Activated naive CD4-positive, alpha-beta T cell treated with anti-CD3 and anti-CD28 coated beads, Interleukin-2, amount 50 U/mL, for 72 hours (primary cell): ENCODE measurements around the gene ZNF346. TPM values are rescaled to one million over a fixed set of nuclear protein-coding genes. Genes with fewer than 3 reads are reported as not detected.

Source experiments
- ATAC-seq, 2 donors: fragments of 150-1000 bp; cut with Tn5 transposase; 2 replicates each; pipeline ENCODE4 v1.10.0; 2021; ENCODE audit warnings: mild to moderate bottlenecking in 2 of 2, moderate library complexity in 2 of 2
- DNase-seq, 2 donors: peaks; one replicate each; pipeline ENCODE4 v3.0.0; 2021 to 2022; ENCODE audit warnings: low spot score in 2 of 2
- H3K27ac Mint-ChIP-seq, 2 donors: one replicate each; pipeline ENCODE4 v1.8.0; 2022; ENCODE audit warnings: mild to moderate bottlenecking in 2 of 2, mixed read lengths in 2 of 2
- H3K36me3 Mint-ChIP-seq, 2 donors: one replicate each; pipeline ENCODE4 v1.8.0; 2022; ENCODE audit warnings: mixed read lengths in 2 of 2
- H3K9me3 Mint-ChIP-seq, 2 donors: one replicate each; pipeline ENCODE4 v1.8.0; 2022; ENCODE audit warnings: mixed read lengths in 2 of 2
- total RNA-seq, 2 donors: library from RNA; stranded (reverse); gene quantifications; one replicate each; pipeline ENCODE4 v1.2.3, GENCODE V29; 2022

The ZNF346 gene
- total RNA-seq, 2 donors from 2014 or later, result 20.7 to 24.3 TPM

GRCh38 chr5:177003649-177004048 is 18.8 kb upstream of the ZNF346 start:
- no peak for DNase-seq
- Mint-ChIP-seq H3K27ac (no peak overlapping the region), H3K9me3 (peaks cover 0 to 3% of the 10 kb centered on the region in 2 donors), H3K36me3 (peaks cover 8 to 13% of the 10 kb centered on the region in 2 donors)
- no peak for ATAC-seq

- no peaks in the 10 kb centered on the region for H3K9me3 Mint-ChIP-seq
- no peak for DNase-seq
- H3K36me3 Mint-ChIP-seq, result peaks cover 7 to 8% of the 10 kb centered on the region in 2 donors
- H3K27ac Mint-ChIP-seq, result peak overlapping the region in 1 of 2 donors; percentile 91
- no peak for ATAC-seq
These were observed 17.5 kb upstream of the ZNF346 start for GRCh38 chr5:177004961-177005360.

GRCh38 chr5:177005619-177006264 is 16.8 kb upstream of the ZNF346 start:
- Mint-ChIP-seq H3K9me3 (no peaks in the 10 kb centered on the region), H3K36me3 (peaks cover 7 to 8% of the 10 kb centered on the region in 2 donors), H3K27ac (peak overlapping the region; percentile 91 to 97)
- ATAC-seq (peak; percentile 37 to 53), DNase-seq (peak in 1 of 2 donors; percentile 52)

- H3K9me3 Mint-ChIP-seq, result no peaks in the 10 kb centered on the region
- H3K27ac Mint-ChIP-seq, result peak within 1 kb of the TSS; percentile 91 to 97
- ATAC-seq (peak; percentile 89 to 91), DNase-seq (peak; percentile 93 to 97)
- H3K36me3 Mint-ChIP-seq, result peaks cover 7 to 8% of the 10 kb centered on the region in 2 donors
These were observed 16.1 kb upstream of the ZNF346 start, which contains the start of gene UIMC1 for GRCh38 chr5:177006265-177006972. Gene UIMC1 (minus strand): TSS chr5:177006779. CDS start chr5:176982615, 24,164 bp downstream.

GRCh38 chr5:177008716-177009115 is 13.8 kb upstream of the ZNF346 start:
- DNase-seq, result no peak
- H3K9me3 Mint-ChIP-seq, result no peaks in the 10 kb centered on the region
- ATAC-seq, result no peak

GRCh38 chr5:177010153-177010552 is 12.3 kb upstream of the ZNF346 start:
- H3K9me3 Mint-ChIP-seq, result no peaks in the 10 kb centered on the region

More at GRCh38 chr5:177008716-177009115, 13.8 kb upstream of the ZNF346 start:
- no peak overlapping the region for H3K27ac Mint-ChIP-seq
- H3K36me3 Mint-ChIP-seq, result peaks cover 7 to 8% of the 10 kb centered on the region in 2 donors

GRCh38 chr5:177015156-177015555 is 7.3 kb upstream of the ZNF346 start:
- DNase-seq (no peak), ATAC-seq (no peak)
- no peak overlapping the region for H3K27ac Mint-ChIP-seq
- no peaks in the 10 kb centered on the region for H3K9me3 Mint-ChIP-seq
- H3K36me3 Mint-ChIP-seq, result no peaks in the 10 kb centered on the region

More at GRCh38 chr5:177010153-177010552, 12.3 kb upstream of the ZNF346 start:
- Mint-ChIP-seq H3K27ac (no peak overlapping the region), H3K36me3 (peaks cover 7 to 8% of the 10 kb centered on the region in 2 donors)
- DNase-seq (no peak), ATAC-seq (no peak)

GRCh38 chr5:177018341-177018740 is 4.2 kb upstream of the ZNF346 start:
- Mint-ChIP-seq H3K9me3 (no peaks in the 10 kb centered on the region), H3K36me3 (peaks cover 5 to 15% of the 10 kb centered on the region in 2 donors), H3K27ac (no peak overlapping the region)
- no peak for DNase-seq
- ATAC-seq, result no peak

- ATAC-seq, result no peak
- no peak overlapping the region for H3K27ac Mint-ChIP-seq
- DNase-seq, result no peak
- peaks cover 14 to 18% of the 10 kb centered on the region in 2 donors for H3K36me3 Mint-ChIP-seq
- no peaks in the 10 kb centered on the region for H3K9me3 Mint-ChIP-seq
These were observed 2.5 kb upstream of the ZNF346 start for GRCh38 chr5:177020033-177020432.

GRCh38 chr5:177023303-177023664 is 788 bp downstream of the ZNF346 start:
- DNase-seq (peak in 1 of 2 donors; percentile 27), ATAC-seq (peak; percentile 3 to 4)
- H3K27ac Mint-ChIP-seq, result peak overlapping the region; percentile 99 to 100
- peaks cover 18 to 31% of the 10 kb centered on the region in 2 donors for H3K36me3 Mint-ChIP-seq
- H3K9me3 Mint-ChIP-seq, result no peaks in the 10 kb centered on the region

GRCh38 chr5:177024559-177024958 is 2.1 kb downstream of the ZNF346 start:
- Mint-ChIP-seq H3K36me3 (peaks cover 23 to 39% of the 10 kb centered on the region in 2 donors), H3K27ac (peak overlapping the region in 1 of 2 donors; percentile 67), H3K9me3 (no peaks in the 10 kb centered on the region)
- ATAC-seq, result peak in 1 of 2 donors; percentile 24
- no peak for DNase-seq

GRCh38 chr5:177025101-177025601 is 2.7 kb downstream of the ZNF346 start:
- ATAC-seq, result no peak
- H3K9me3 Mint-ChIP-seq, result no peaks in the 10 kb centered on the region
- H3K36me3 Mint-ChIP-seq, result peaks cover 26 to 43% of the 10 kb centered on the region in 2 donors
- H3K27ac Mint-ChIP-seq, result no peak overlapping the region
- DNase-seq, result no peak

- peaks cover 25 to 56% of the 10 kb centered on the region in 2 donors for H3K36me3 Mint-ChIP-seq
- DNase-seq, result no peak
- no peak for ATAC-seq
- peaks cover 6% of the 10 kb centered on the region in 2 donors for H3K9me3 Mint-ChIP-seq
- no peak overlapping the region for H3K27ac Mint-ChIP-seq
These were observed 5.2 kb downstream of the ZNF346 start for GRCh38 chr5:177027665-177028064.

GRCh38 chr5:177029498-177029897 is 7.0 kb downstream of the ZNF346 start:
- DNase-seq, result no peak
- H3K36me3 Mint-ChIP-seq, result peaks cover 21 to 59% of the 10 kb centered on the region in 2 donors

GRCh38 chr5:177035976-177036375 is 13.5 kb downstream of the ZNF346 start:
- peaks cover 12 to 28% of the 10 kb centered on the region in 2 donors for H3K36me3 Mint-ChIP-seq
- peaks cover 6% of the 10 kb centered on the region in 2 donors for H3K9me3 Mint-ChIP-seq
- no peak overlapping the region for H3K27ac Mint-ChIP-seq
- DNase-seq, result no peak
- no peak for ATAC-seq

More at GRCh38 chr5:177029498-177029897, 7.0 kb downstream of the ZNF346 start:
- no peak overlapping the region for H3K27ac Mint-ChIP-seq
- ATAC-seq, result no peak
- H3K9me3 Mint-ChIP-seq, result peaks cover 6% of the 10 kb centered on the region in 2 donors

GRCh38 chr5:177036443-177036842 is 13.9 kb downstream of the ZNF346 start:
- DNase-seq, result no peak
- H3K9me3 Mint-ChIP-seq, result peaks cover 3% of the 10 kb centered on the region in 2 donors
- no peak overlapping the region for H3K27ac Mint-ChIP-seq
- no peak for ATAC-seq
- peaks cover 8 to 24% of the 10 kb centered on the region in 2 donors for H3K36me3 Mint-ChIP-seq

- Mint-ChIP-seq H3K36me3 (peaks cover 4 to 19% of the 10 kb centered on the region in 2 donors), H3K27ac (no peak overlapping the region), H3K9me3 (no peaks in the 10 kb centered on the region)
- DNase-seq (no peak), ATAC-seq (no peak)
These were observed 14.4 kb downstream of the ZNF346 start for GRCh38 chr5:177036921-177037320.
